Osteoblast (primary cell): ENCODE results near the gene SIRPG. TPM values are rescaled to one million over a fixed set of nuclear protein-coding genes. Genes with fewer than 3 reads are reported as not detected.

ENCODE experiments used
- DNase-seq: peaks from one replicate; pipeline ENCODE4 v3.0.0; 2011; ENCODE audit warnings: low spot score, mixed read lengths; ENCODE audit not compliant: insufficient read length; ENCODE audit errors: missing footprints
- H2AFZ ChIP-seq: 2 replicates; pipeline ENCODE4 v1.6.0; 2011; ENCODE audit warnings: mild to moderate bottlenecking, low read length
- H3K27ac ChIP-seq: 2 replicates; pipeline ENCODE4 v1.5.1; 2011; ENCODE audit warnings: mild to moderate bottlenecking, low read depth, low read length, moderate library complexity
- H3K27me3 ChIP-seq: 2 replicates; pipeline ENCODE4 v1.6.0; 2012; ENCODE audit warnings: mild to moderate bottlenecking, control low read depth, inconsistent platforms, low read length, moderate library complexity; ENCODE audit not compliant: insufficient read depth
- H3K36me3 ChIP-seq: 2 replicates; pipeline ENCODE4 v1.5.1; 2011; ENCODE audit warnings: mild to moderate bottlenecking, low read length, control low read depth, moderate library complexity; ENCODE audit not compliant: insufficient read depth
- H3K4me1 ChIP-seq: 2 replicates; pipeline ENCODE4 v1.5.1; 2011; ENCODE audit warnings: mild to moderate bottlenecking, low read length, control low read depth, moderate library complexity; ENCODE audit not compliant: insufficient read depth
- H3K4me2 ChIP-seq: 2 replicates; pipeline ENCODE4 v1.6.0; 2011; ENCODE audit warnings: mild to moderate bottlenecking, low read length; ENCODE audit not compliant: insufficient read depth
- H3K4me3 ChIP-seq: fragments of 200-600 bp; sonication (generic); 3 replicates; pipeline ENCODE4 v1.5.1; 2012; ENCODE audit warnings: mild to moderate bottlenecking, low read length, inconsistent platforms; ENCODE audit not compliant: insufficient read depth
- H3K79me2 ChIP-seq: 2 replicates; pipeline ENCODE4 v1.6.0; 2012; ENCODE audit warnings: mild to moderate bottlenecking, low read length, control low read depth, inconsistent platforms; ENCODE audit not compliant: insufficient read depth
- H3K9me3 ChIP-seq: 2 replicates; pipeline ENCODE4 v1.5.1; 2011; ENCODE audit warnings: low read depth, low read length, control low read depth
- H4K20me1 ChIP-seq: 2 replicates; pipeline ENCODE4 v1.6.0; 2012; ENCODE audit warnings: mild to moderate bottlenecking, low read length, control low read depth; ENCODE audit not compliant: insufficient read depth
- total RNA-seq: library from RNA; depleted of rRNA; stranded (reverse); fragments of >200 nt; gene quantifications from 2 replicates; pipeline ENCODE4 v1.2.3, GENCODE V29; 2012
- TF ChIP-seq, protein P1 (sequence below): IDR thresholded peaks from 2 replicates; pipeline ENCODE4 v1.5.1; 2011; ENCODE audit warnings: mild to moderate bottlenecking, low read depth, low read length, moderate library complexity; ENCODE audit errors: extremely low read depth

SIRPG gene
- total RNA-seq, 1 donor = not detected

DNA sequence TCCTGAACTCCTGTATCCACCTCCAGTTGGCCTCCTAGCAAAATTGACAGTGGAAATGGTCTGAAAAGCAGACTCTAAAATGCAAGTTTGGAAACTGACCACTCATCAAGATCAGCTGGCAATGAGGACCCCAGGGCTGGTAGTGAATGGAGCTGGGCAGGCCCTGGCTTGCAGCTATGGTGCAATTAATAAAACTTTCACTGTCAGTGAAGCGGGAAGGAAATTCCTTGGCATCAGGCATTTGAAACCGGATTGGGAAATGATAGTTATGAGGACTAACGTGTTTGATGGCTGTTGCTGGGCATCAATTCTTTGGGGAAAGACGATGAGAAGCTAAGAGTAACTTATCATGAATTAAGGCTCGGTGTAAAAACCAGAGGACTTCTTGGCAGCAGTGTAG, 56.8 kb downstream of the SIRPG start:
- Histone ChIP-seq H3K36me3 (no peaks in the 10 kb centered on the region), H3K4me3 (no peak overlapping the region), H3K4me2 (no peak overlapping the region), H3K9me3 (no peaks in the 10 kb centered on the region), H3K27me3 (no peaks in the 10 kb centered on the region), H3K79me2 (no peaks in the 10 kb centered on the region), H3K27ac (no peak overlapping the region), H3K4me1 (no peaks in the 10 kb centered on the region), H2AFZ (no peak overlapping the region), H4K20me1 (no peaks in the 10 kb centered on the region)
- DNase-seq = no peak
- TF ChIP-seq, protein P1, sequence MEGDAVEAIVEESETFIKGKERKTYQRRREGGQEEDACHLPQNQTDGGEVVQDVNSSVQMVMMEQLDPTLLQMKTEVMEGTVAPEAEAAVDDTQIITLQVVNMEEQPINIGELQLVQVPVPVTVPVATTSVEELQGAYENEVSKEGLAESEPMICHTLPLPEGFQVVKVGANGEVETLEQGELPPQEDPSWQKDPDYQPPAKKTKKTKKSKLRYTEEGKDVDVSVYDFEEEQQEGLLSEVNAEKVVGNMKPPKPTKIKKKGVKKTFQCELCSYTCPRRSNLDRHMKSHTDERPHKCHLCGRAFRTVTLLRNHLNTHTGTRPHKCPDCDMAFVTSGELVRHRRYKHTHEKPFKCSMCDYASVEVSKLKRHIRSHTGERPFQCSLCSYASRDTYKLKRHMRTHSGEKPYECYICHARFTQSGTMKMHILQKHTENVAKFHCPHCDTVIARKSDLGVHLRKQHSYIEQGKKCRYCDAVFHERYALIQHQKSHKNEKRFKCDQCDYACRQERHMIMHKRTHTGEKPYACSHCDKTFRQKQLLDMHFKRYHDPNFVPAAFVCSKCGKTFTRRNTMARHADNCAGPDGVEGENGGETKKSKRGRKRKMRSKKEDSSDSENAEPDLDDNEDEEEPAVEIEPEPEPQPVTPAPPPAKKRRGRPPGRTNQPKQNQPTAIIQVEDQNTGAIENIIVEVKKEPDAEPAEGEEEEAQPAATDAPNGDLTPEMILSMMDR = no peak

DNA sequence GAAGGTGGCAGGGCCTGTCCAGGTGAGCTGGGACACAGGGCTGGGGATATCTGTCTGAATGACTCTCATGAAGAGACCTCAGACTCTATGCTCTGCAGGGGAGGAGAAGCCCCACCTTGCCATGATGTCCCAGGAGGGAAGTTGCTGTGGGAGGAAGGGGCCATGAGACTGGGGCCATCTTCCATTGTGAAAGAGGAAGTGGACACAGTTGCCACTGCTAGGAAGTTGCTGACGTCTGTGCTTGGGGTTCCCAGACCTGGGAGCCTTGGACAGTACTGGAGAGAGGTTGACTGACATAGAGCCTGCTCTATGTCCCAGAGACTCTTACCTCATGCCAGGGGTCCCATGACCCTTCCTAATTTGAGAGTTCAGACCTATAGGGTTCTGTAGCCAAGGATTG, 62.2 kb downstream of the SIRPG start:
- DNase-seq = no peak
- Histone ChIP-seq H3K9me3 (no peaks in the 10 kb centered on the region), H3K27me3 (no peaks in the 10 kb centered on the region), H3K27ac (no peak overlapping the region), H2AFZ (no peak overlapping the region), H3K79me2 (no peaks in the 10 kb centered on the region), H3K36me3 (no peaks in the 10 kb centered on the region), H3K4me1 (no peaks in the 10 kb centered on the region), H4K20me1 (no peaks in the 10 kb centered on the region), H3K4me3 (no peak overlapping the region), H3K4me2 (no peak overlapping the region)
- TF ChIP-seq, protein P1 = no peak

DNA sequence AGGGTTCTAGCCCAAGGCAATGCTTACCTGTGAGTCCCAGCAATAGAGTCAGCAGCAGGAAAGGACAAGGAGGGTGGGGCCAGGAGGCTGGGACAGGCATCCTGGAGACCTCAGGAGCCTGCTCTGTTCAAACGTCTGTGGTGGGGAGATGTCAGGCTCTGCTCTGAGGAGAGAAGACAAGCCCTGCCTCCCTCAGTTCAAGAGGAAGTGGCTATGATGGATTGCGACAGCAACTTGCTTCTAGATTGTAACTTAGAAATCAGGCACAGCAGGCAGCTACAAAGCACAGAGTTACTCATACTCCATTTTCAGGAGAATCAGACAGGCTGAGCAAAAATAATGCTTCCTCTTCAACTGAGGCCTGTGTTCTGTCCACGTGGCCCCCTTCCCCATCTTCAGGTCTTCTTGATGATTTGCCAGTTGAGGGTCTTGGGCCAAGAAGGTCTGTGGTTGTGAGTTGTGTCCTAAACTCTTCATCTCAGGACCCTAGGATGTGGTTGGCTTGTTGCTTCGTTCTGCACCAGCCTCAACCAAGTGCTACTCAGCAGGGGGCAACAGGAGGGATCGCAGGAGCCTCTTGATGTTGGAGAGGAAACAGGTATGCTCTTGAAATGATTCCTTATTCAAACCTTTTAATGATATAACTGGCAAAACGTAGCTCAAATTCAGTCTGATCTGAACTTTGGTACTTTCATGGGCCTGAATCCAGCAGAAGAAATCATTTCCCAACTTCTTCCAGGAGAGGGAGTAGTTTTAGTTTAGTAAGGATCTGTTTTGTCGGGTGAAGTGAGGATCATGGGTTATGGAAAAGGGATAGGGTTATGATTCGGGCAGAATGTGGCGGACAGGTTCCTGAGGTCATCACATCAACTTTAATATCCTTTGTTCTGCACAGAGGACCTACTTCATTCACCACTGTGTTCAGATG, 68.8 kb downstream of the SIRPG start:
- Histone ChIP-seq H3K9me3 (no peaks in the 10 kb centered on the region), H3K4me2 (no peak overlapping the region), H3K4me3 (no peak overlapping the region), H4K20me1 (no peaks in the 10 kb centered on the region), H2AFZ (no peak overlapping the region), H3K27me3 (no peaks in the 10 kb centered on the region), H3K79me2 (no peaks in the 10 kb centered on the region), H3K4me1 (no peaks in the 10 kb centered on the region), H3K27ac (no peak overlapping the region), H3K36me3 (no peaks in the 10 kb centered on the region)
- TF ChIP-seq, protein P1 = no peak
- no peak for DNase-seq

DNA sequence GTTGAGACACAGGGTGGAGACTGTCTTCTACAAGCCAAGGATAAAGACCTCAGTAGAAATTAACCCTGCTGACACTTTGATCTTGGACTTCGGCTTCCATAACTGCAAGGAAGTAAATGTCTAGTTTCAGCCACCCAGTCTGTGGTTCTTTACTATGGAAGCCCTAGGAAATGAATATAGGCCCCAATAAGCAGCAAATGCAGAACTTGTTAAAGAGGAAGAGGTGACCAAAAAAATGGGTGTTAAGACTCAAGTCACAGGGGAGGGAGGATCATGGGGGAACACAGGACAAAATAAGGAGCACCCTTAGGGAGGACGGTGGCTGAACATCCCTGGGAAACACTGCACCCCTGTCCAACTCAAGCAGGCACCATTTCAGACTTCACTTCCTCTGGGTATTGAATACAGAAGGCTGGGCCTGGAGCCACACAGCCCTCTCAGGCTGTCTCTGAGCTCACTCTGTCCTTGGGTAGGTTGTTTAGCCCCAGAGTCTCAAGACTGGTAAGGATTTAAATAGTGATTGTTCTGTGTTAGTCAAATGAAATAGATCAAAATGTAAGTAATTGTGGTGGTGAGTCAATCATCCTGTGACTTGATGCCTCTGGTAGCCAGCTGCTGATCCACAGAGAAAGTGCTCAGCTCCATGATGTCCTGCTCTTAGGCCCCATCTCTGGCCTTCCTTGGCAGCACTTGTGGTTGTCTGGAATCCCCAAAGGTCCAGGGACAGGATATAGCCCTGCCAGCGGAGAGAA, 69.6 kb downstream of the SIRPG start:
- Histone ChIP-seq H3K27me3 (no peaks in the 10 kb centered on the region), H3K4me3 (no peak overlapping the region), H2AFZ (no peak overlapping the region), H3K36me3 (no peaks in the 10 kb centered on the region), H4K20me1 (no peaks in the 10 kb centered on the region), H3K9me3 (no peaks in the 10 kb centered on the region), H3K27ac (no peak overlapping the region), H3K79me2 (no peaks in the 10 kb centered on the region), H3K4me1 (no peaks in the 10 kb centered on the region), H3K4me2 (no peak overlapping the region)
- TF ChIP-seq, protein P1 = no peak
- DNase-seq = no peak
